HEK293 (cell line): ENCODE results near the gene HSPG2.
A peak's percentile ranks its signal among the peaks of the same experiment; 100 is the strongest.

Experiments used
- GLIS1 ChIP-seq: fragments of 450-650 bp; formaldehyde crosslinking; IDR thresholded peaks from 2 replicates; pipeline ENCODE4 v1.5.1; 2016; ENCODE audit warnings: missing biosample characterization, missing genetic modification characterization
- KLF10 ChIP-seq: fragments of 450-650 bp; IDR thresholded peaks from 2 replicates; pipeline ENCODE4 v1.5.1; 2018; ENCODE audit warnings: missing biosample characterization, mild to moderate bottlenecking, missing genetic modification characterization
- MYNN ChIP-seq: fragments of 450-650 bp; formaldehyde crosslinking; IDR thresholded peaks from 2 replicates; pipeline ENCODE4 v1.5.1; 2016; ENCODE audit warnings: missing biosample characterization, missing genetic modification characterization, borderline replicate concordance
- OSR2 ChIP-seq: fragments of 450-650 bp; formaldehyde crosslinking; IDR thresholded peaks from 2 replicates; pipeline ENCODE4 v1.5.1; 2016; ENCODE audit warnings: missing biosample characterization, missing genetic modification characterization
- PRDM2 ChIP-seq: fragments of 450-650 bp; formaldehyde crosslinking; IDR thresholded peaks from 2 replicates; pipeline ENCODE4 v1.5.1; 2016; ENCODE audit warnings: missing biosample characterization, missing genetic modification characterization, borderline replicate concordance
- ZBTB44 ChIP-seq: fragments of 450-650 bp; IDR thresholded peaks from 2 replicates; pipeline ENCODE4 v1.5.1; 2018; ENCODE audit warnings: missing biosample characterization, mild to moderate bottlenecking, missing genetic modification characterization
- ZBTB49 ChIP-seq: fragments of 450-650 bp; formaldehyde crosslinking; IDR thresholded peaks from 2 replicates; pipeline ENCODE4 v1.5.1; 2016; ENCODE audit warnings: missing biosample characterization, missing genetic modification characterization, low read depth
- ZFP69B ChIP-seq: fragments of 450-650 bp; formaldehyde crosslinking; IDR thresholded peaks from 2 replicates; pipeline ENCODE4 v1.5.1; 2016; ENCODE audit warnings: missing biosample characterization, missing genetic modification characterization
- ZNF148 ChIP-seq: fragments of 450-650 bp; formaldehyde crosslinking; IDR thresholded peaks from 2 replicates; pipeline ENCODE4 v1.5.0; 2017; ENCODE audit warnings: missing biosample characterization, missing genetic modification characterization, borderline replicate concordance
- ZNF221 ChIP-seq: fragments of 450-650 bp; formaldehyde crosslinking; IDR thresholded peaks from 2 replicates; pipeline ENCODE4 v1.5.1; 2017; ENCODE audit warnings: missing biosample characterization, missing genetic modification characterization, borderline replicate concordance
- ZNF350 ChIP-seq: fragments of 450-650 bp; formaldehyde crosslinking; IDR thresholded peaks from 2 replicates; pipeline ENCODE4 v1.5.0; 2017; ENCODE audit warnings: missing biosample characterization, mild to moderate bottlenecking, missing genetic modification characterization
- ZNF416 ChIP-seq: fragments of 450-650 bp; formaldehyde crosslinking; IDR thresholded peaks from 2 replicates; pipeline ENCODE4 v1.5.1; 2016; ENCODE audit warnings: missing biosample characterization, missing genetic modification characterization
- ZNF473 ChIP-seq: fragments of 450-650 bp; formaldehyde crosslinking; IDR thresholded peaks from 2 replicates; pipeline ENCODE4 v1.5.1; 2017; ENCODE audit warnings: missing biosample characterization, missing genetic modification characterization
- ZNF510 ChIP-seq: fragments of 450-650 bp; formaldehyde crosslinking; IDR thresholded peaks from 2 replicates; pipeline ENCODE4 v1.5.1; 2018; ENCODE audit warnings: mild to moderate bottlenecking, missing genetic modification characterization, missing biosample characterization; ENCODE audit not compliant: insufficient replicate concordance
- ZNF629 ChIP-seq: fragments of 450-650 bp; formaldehyde crosslinking; IDR thresholded peaks from 2 replicates; pipeline ENCODE4 v1.5.1; 2017; ENCODE audit warnings: missing biosample characterization, missing genetic modification characterization
- ZNF639 ChIP-seq: fragments of 450-650 bp; formaldehyde crosslinking; IDR thresholded peaks from 2 replicates; pipeline ENCODE4 v1.5.1; 2016; ENCODE audit warnings: missing biosample characterization, missing genetic modification characterization
- ZNF660 ChIP-seq: fragments of 450-650 bp; IDR thresholded peaks from 2 replicates; pipeline ENCODE4 v1.5.1; 2018; ENCODE audit warnings: missing biosample characterization, mild to moderate bottlenecking, missing genetic modification characterization
- ZNF776 ChIP-seq: fragments of 450-650 bp; formaldehyde crosslinking; IDR thresholded peaks from 2 replicates; pipeline ENCODE4 v1.5.0; 2017; ENCODE audit warnings: missing biosample characterization, missing genetic modification characterization, borderline replicate concordance
- ZSCAN23 ChIP-seq: fragments of 450-650 bp; formaldehyde crosslinking; IDR thresholded peaks from 2 replicates; pipeline ENCODE4 v1.5.1; 2016; ENCODE audit warnings: missing biosample characterization, missing genetic modification characterization
- TF ChIP-seq, protein P1 (sequence below): fragments of 450-650 bp; formaldehyde crosslinking; IDR thresholded peaks from 2 replicates; pipeline ENCODE4 v1.5.1; 2016; ENCODE audit warnings: missing biosample characterization, missing genetic modification characterization
- TF ChIP-seq, protein P2 (sequence below): fragments of 450-650 bp; formaldehyde crosslinking; IDR thresholded peaks from 2 replicates; pipeline ENCODE4 v1.5.1; 2016; ENCODE audit warnings: missing biosample characterization, missing genetic modification characterization

HSPG2 gene

GRCh38 chr1:21939650-21940374 lies 2.7 kb upstream of the HSPG2 start (continued):
- TF ChIP-seq, protein P1, sequence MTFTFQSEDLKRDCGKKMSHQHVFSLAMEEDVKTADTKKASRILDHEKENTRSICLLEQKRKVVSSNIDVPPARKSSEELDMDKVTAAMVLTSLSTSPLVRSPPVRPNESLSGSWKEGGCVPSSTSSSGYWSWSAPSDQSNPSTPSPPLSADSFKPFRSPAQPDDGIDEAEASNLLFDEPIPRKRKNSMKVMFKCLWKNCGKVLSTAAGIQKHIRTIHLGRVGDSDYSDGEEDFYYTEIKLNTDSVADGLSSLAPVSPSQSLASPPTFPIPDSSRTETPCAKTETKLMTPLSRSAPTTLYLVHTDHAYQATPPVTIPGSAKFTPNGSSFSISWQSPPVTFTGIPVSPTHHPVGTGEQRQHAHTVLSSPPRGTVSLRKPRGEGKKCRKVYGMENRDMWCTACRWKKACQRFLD (tag by site-specific recombination), result no peak
- no peak for TF ChIP-seq ZNF148 (tag by site-specific recombination)
- no peak for TF ChIP-seq ZNF473 (tag by site-specific recombination)
- TF ChIP-seq ZBTB44 (tag by site-specific recombination), result 0 out of 2 replicates have a peak, but pooled peaks have one; percentile 53
- TF ChIP-seq PRDM2 (tag by site-specific recombination), result no peak
- TF ChIP-seq GLIS1 (tag by site-specific recombination), result no peak
- TF ChIP-seq KLF10 (tag by site-specific recombination), result no peak
- TF ChIP-seq ZSCAN23 (tag by site-specific recombination), result no peak
- TF ChIP-seq OSR2 (tag by site-specific recombination), result no peak
- no peak for TF ChIP-seq ZBTB49 (tag by site-specific recombination)
- TF ChIP-seq ZFP69B, result no peak
- TF ChIP-seq ZNF639, result no peak
- TF ChIP-seq MYNN, result no peak
- TF ChIP-seq ZNF629 (tag by site-specific recombination), result 0 out of 2 replicates have a peak, but pooled peaks have one; percentile 13
- no peak for TF ChIP-seq ZNF510 (tag by site-specific recombination)
- TF ChIP-seq ZNF350, result no peak
- no peak for TF ChIP-seq ZNF221 (tag by site-specific recombination)
- TF ChIP-seq, protein P2, sequence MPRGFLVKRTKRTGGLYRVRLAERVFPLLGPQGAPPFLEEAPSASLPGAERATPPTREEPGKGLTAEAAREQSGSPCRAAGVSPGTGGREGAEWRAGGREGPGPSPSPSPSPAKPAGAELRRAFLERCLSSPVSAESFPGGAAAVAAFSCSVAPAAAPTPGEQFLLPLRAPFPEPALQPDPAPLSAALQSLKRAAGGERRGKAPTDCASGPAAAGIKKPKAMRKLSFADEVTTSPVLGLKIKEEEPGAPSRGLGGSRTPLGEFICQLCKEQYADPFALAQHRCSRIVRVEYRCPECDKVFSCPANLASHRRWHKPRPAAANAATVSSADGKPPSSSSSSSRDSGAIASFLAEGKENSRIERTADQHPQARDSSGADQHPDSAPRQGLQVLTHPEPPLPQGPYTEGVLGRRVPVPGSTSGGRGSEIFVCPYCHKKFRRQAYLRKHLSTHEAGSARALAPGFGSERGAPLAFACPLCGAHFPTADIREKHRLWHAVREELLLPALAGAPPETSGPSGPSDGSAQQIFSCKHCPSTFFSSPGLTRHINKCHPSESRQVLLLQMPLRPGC, result no peak
- TF ChIP-seq ZNF416 (tag by site-specific recombination), result no peak
- TF ChIP-seq ZNF660 (tag by site-specific recombination), result peak; percentile 93
- TF ChIP-seq ZNF776, result no peak
